Measurements from ENCODE around the gene MIOX.
"Not testable (repeated sequence)": the region's sequence is repeated elsewhere in the genome, so short reads cannot be mapped to it uniquely, and the experiment has no call there.

The MIOX gene

DNA sequence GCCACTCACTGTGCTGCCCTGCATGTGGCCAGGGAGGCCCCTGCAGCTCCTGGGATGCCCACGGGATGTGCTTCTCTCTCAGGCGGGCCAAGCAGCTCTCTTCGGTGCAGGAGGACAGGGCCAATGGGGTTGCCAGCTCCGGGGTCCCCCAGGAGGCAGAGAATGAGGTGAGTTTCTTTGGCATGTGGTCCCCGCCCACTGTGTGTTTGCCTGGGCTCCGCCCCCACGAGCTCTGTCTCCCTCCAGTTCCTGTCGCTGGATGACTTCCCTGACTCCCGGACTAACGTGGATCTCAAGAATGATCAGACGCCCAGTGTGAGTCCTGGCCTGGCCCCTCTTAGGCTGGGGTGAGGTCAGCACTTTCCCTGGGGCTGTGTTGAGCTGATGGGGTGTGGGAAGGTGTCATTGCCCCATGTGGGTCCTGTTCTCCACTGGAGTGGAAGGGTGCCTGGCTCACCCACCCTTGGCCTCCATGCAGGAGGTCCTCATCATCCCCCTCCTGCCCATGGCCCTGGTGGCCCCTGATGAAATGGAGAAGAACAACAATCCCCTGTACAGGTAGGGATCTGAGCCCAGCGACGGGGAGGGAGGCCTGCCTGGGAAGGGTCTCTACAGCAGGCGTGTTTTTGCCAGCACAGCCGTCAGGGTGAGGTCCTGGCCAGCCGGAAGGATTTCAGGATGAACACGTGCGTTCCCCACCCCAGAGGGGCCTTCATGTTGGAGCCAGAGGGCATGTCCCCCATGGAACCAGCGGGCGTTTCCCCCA is 31.0 kb downstream of the MIOX start:
- DNase-seq (ENCODE audit: low spot score) = no peak

DNA sequence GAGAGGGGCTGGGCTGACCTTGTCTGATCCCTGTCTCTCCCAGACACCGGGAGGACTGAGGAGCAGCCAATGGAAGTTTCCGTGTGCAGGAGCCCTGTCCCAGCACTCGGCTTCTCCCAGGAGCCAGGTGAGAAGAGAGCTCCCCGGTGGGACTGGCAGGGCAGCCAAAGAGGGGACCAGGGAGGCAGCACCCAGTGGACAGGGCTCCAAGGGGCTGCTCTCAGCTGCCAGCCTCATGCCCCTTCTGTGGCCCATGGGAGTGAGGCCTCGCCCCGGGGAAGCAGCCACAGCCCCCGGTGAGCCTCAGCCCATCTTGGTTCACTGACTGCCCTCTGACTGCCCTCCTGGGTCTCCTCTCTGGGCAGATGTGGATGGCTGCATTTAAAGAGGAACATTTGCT is 31.9 kb downstream of the MIOX start:
- no peak for DNase-seq (ENCODE audit: low spot score)

DNA sequence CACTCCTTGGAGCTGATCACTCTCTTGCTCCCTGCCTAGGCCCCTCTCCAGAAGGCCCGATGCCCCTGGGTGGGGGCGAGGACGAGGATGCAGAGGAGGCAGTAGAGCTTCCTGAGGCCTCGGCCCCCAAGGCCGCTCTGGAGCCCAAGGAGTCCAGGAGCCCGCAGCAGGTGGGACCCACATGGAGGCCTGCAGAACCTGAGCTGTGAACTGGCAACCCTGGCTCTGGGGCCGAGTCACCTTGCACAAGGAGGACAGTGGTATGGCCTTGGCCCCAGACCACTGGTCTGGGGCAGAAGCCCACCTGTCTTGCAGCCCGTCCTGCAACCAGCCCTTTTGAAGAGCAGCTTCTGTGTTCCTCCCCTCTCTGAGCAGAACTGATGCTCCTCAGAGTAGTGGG is 32.5 kb downstream of the MIOX start:
- DNase-seq (ENCODE audit: low spot score) = no peak

DNA sequence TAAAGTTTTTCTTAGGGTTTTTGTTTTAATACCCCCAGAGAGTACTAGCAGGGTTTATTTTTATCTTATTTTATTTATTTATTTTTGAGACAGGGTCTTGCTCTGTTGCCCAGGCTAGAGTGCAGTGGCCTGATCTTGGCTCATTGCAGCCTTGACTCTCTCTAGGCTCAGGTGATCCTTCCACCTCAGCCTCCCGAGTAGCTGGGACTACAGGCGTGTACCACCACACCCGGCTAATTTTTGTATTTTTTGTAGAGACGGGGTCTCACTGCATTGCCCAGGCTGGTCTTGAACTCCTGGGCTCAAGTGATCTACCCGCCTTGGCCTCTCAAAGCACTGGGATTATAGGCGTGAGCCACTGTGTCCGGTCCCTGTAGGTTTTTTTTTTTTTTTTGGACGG is 33.5 kb downstream of the MIOX start:
- DNase-seq (ENCODE audit: low spot score) = not testable (repeated sequence)

DNA sequence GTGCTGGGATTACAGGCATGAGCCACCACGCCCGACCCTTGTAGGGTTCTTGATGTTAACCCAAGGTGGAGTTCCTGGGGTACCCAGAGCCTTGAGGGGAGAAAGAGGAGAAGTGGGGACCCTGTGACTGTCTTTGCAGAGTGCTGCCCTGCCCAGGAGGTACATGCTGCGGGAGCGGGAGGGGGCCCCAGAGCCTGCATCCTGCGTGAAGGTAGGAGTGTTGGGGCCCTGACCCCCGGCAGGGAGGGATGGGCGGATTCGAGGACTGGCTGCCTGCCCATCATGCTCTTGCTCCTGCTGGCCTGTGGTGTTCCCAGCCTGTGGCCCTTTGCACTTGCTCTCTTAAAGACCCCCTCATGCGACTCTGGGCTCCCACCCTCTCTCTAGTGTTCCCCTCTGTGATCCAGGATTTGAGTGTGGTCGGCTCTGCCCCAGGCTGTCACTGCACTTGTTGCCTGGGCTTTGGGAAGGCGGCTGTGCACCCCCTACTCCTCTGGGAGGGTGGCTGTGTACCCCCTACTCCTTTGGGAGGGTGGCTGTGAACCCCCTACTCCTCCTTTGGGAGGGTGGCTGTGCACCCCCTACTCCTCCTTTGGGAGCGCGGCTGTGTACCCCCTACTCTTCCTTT is 34.3 kb downstream of the MIOX start:
- no peak for DNase-seq (ENCODE audit: low spot score)

DNA sequence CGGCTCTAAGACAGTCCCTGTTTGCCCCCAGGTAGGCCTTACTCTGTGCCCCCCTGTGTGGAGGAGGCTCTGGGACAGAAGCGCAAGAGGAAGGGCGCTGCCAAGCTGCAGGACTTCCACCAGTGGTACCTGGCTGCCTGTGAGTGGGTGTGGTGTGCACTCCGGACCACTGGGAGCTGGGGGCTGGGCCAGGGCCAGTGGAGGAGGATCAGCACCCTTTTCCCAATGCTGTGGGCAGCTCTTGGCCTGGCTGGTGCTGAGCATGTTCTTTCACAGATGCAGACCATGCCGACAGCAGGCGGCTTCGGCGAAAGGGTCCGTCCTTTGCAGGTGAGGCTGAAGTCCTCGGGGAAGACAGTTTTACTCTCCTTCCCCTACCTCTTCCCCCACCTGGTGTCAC is 35.1 kb downstream of the MIOX start:
- no peak for DNase-seq (ENCODE audit: low spot score)

DNA sequence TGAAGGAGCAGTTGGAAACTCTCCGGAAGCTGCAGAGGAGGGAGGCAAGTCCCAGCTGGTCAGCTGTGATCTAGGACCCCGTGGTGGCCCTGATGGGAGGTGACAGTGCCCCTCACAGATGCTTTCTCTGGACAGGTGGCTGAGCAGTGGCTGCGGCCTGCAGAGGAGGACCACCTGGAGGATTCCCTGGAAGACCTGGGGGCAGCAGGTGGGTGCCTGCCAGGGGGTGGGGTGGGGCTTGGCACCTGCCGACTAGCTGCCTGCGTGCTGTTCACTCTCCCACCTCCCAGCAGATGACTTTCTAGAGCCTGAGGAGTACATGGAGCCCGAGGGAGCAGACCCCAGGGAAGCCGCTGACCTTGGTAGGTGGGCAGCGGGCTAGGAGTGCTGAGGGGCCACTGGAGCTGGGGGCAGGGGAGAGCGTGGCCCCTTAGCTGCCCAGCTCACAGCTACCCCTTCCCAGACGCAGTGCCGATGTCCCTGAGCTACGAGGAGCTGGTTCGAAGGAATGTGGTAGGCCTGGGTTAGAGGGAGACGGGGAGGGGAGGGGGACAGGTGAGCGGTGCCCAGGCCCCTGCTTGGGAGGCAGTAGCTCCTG is 35.6 kb downstream of the MIOX start:
- no peak for DNase-seq (ENCODE audit: low spot score)

DNA sequence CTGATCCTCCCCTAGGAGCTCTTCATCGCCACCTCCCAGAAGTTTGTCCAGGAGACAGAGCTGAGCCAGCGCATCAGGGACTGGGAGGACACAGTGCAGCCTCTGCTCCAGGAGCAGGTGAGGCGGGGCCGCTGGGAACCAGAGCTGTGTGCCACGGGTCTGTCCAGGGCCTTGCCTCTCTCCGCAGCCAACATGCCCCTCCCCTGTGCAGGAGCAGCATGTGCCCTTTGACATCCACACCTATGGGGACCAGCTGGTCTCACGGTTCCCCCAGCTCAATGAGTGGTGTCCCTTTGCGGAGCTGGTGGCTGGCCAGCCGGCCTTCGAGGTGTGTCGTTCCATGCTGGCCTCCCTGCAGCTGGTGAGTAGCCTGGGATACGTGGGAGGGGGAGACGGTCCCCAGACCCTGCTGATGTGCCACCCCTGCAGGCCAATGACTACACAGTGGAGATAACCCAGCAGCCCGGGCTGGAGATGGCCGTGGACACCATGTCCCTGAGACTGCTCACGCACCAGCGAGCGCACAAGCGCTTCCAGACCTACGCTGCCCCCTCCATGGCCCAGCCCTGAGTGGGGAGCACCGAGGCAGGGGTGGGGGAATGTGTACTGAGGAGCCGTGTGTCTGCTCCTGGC is 36.3 kb downstream of the MIOX start:
- DNase-seq (ENCODE audit: low spot score) = no peak

DNA sequence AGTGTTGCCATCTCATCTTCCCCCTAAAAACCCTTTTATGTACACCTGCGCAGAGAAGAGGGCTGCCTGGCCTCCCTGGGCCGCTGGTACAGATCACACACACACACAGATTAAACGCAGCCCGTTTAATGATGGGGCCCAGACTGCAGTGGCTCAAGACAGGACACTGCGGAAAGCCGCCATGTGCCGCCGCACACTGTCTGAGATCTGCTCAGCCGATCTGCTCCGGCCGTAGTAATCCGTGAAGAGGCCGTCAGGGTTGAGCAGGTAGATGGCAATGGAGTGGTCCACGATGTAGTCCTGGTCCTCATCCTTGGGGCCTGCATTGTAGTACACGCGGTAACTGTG is 36.8 kb downstream of the MIOX start:
- DNase-seq (ENCODE audit: low spot score) = no peak

DNA sequence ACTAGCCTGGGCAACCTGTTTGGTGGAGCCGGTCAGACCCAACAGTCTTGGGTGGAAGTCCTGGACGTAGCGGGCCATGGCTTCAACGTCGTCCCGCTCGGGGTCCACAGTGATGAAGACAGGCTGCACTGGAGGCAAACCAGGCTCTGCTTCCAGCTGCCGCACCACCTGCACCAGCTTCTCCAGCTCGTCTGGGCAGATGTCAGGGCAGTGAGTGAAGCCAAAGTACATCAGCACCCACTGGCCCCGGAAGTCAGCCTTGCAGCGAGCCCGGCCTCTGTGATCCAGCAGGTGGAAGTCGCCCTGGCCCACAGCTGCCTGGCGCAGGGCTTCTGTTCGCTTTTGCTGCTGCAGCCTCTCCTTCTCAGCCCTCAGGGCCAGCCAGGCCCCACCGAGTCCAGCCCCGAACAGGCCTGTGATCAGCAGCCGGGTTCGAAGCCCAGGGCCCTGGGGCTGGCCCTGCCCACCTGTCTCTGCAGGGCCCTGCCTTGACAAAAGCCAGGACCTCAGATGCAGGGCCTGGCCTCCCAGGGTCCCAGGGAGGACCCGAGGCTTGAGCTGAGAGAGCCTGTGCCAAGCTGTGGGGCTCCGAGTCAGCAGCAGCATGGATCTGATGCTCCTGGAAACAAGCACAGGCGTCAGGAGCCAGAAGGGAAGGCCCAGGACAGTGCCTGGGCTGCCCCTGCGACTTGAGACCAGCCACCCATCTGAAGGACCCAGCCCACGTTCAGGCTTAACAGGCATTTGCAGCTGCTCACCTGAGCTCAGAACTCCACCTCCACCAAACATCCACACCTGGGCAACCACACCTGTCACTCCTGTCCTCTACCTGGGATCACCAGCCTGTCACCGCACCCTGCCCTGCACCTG is 37.4 kb downstream of the MIOX start:
- DNase-seq (ENCODE audit: low spot score) = no peak

DNA sequence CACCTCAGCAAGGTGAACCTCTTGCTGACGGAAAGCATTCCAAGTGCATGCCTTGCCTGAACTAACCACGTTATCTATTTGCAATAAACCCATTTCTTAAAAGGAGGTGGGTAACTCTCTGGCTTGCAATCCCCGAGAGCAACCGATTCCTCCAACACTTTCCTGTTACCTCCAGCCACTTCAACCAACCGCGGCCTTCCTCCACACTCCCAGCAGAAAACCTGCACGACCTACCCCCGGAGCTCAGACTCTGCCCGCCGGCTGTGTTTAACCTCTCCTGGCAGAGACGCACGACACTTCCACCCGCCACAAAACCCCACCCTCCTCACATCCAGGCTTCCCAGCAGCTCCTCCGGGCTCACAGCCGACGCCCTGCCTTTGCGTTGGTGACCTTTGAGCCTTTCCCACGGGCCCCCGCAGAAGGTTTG is 38.0 kb downstream of the MIOX start:
- DNase-seq (ENCODE audit: low spot score) = no peak

DNA sequence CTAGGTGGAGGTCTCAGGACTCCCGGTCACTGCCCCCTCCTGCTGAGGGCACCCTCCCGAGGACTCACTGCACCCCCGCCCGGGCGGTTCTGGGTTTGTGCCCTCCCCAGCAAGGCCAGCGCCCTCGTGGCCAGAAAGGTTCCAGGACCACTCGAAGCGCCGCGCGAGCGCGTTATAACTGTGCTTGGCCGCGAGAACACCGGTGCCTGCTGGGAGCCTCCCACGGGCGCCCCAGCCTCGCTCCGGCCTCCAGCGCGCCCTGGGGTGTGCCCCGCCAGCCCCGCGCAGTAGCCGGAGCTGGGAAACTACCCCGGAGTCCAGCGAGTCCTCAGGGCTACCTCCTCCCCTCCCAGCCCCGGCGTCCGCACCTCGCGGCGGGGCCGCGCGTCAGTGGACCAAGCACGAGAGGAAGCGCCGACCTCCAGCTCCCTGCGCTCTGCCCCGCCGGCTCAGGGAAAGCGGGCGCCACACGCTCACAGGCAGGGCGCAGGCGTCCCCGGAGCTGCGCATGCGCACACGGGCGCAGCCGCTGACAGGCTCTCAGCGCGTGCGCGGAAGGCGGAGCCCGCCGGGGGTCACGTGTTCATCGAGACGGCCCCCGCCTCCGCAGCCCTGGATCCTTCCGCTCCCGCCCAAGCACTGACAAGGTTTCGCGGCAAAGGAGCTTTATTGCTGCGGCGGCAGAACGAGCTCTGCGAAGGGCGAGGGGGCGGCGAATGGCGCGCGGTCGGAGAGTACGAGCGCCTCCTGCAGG is 38.6 kb downstream of the MIOX start, which contains the start of gene SCO2:
Gene SCO2, minus strand, starts transcription at position 495 of the 754 bp plus-strand sequence. CDS start 1,187 bp downstream, outside the sequence.
- DNase-seq (ENCODE audit: low spot score) = peak; percentile 96

DNA sequence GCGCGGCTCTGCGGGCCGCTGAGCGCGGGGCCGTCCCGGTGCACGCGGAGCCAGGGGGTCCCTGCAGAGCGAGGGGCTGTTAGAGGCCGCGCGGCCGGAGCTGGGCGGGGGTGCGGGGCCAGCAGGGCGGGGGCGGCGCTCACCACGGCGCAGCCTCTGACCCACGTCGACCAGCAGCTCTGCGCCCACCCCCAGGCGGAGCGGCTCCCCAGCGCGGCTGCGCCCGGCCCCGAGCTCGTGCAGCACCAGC is 39.1 kb downstream of the MIOX start:
- peak; percentile 69 for DNase-seq (ENCODE audit: low spot score)

DNA sequence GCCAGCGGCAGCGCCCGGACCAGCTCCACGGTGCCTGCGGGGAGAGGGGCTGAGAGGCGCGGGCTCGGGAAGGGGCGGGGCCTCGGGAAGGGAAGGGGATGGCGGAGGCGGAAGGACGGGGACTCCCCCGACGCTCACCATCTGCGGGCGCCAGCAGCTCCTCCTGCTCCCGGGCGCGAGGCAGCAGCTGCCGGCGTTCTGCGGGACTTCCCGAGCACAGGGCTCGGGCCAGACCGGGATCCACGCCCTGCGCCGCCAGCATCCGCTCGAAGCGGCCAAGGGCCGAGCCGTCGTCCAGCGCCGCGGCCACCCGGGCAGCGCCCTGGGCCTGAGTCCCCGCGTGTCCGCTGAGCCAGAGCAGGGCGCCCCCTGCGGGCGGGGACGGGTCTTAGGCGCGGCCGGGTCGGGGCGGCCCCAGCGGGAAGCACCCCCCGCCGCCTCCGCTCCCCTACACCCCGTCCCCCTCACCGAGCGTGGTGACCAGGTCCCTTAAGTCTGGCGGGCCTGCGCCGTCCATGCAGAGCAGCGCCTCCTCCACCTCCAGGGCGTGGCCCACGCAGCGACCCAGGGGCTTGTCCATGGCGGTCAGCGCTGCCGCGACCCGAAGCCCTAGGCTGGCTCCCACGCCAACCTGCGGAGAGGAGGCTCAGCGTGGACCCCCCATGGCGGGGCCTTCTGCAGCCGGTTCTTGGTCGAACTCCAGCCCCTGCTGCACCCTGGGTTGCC is 39.6 kb downstream of the MIOX start:
- DNase-seq (ENCODE audit: low spot score) = no peak

DNA sequence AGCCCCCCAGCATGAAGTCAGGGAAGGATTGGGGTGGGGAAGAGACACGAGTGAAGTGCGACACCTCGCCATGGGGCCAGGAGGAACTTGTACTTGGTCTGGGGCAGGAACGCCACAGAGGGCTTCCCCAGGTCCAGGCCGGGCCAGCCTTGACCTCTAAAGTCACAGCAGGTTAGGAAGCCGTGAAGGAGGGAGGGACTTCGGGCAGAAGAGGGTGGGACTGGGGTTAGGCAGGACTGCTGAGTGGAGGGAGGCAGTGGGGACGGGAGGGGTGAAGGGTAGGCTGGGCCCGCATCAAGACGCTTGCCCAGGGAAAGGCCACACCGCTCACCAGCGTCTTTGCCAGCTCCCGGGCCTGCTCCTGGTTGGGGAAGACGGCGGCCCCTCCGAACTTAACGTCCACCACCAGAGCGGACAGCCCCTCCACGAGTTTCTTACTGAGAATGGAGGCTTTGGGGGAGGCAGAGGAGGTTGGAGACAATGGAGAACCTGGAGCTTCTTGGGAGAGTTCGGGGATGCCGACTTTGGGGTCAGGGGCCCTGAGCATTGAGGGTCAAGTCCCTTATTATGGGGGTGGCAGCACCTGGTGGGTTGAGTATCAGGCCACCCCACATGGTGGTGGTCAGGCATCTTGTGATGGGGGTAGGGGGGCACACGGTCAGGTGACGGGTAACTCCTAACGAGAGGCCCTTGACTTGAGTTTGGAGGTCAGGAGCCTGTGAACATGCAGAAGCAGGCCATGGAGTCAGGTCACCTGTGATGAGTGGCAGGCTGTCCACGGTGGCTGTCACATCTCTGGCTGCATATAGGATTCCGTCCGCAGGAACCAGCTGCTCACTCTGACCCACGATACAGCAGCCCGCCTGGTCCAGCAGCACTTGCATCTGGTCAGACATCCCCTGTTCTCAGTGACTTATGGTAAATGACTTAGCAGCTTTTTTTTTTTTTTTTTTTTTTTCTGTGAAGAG is 40.5 kb downstream of the MIOX start:
- no peak for DNase-seq (ENCODE audit: low spot score)

DNA sequence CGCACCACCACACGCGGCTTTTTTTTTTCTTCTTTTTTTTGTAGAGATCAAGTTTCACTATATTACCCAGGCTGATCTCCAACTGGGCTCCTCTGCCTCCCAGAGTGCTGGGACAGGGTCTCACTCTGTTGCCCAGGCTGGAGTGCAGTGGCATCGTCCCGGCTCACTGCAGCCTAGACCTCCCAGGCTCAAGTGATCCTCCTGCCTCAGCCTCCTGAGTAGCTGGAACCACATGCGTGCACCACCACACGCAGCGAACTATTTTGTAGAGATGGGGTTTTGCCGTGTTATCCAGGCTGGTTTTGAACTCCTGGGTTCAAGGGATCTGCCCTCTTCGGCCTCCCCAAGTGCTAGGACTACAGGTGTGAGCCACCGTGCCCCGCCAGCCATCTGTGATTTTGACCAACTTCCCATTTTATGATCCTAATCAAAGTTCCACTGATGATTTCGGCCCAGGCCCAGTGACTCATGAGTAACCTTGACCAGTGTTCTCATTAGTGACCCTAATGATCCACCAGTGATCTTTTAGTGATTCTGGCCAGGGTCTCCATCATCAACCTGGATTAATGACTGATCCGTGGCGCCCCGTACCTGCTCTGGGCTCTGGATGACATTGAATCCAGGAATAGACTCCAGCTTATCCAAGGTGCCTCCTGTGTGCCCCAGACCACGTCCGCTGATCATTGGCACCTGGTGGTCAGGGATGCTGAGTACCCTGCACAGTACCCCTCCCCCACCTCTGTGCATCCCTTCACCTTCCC is 41.4 kb downstream of the MIOX start:
- DNase-seq (ENCODE audit: low spot score) = no peak

DNA sequence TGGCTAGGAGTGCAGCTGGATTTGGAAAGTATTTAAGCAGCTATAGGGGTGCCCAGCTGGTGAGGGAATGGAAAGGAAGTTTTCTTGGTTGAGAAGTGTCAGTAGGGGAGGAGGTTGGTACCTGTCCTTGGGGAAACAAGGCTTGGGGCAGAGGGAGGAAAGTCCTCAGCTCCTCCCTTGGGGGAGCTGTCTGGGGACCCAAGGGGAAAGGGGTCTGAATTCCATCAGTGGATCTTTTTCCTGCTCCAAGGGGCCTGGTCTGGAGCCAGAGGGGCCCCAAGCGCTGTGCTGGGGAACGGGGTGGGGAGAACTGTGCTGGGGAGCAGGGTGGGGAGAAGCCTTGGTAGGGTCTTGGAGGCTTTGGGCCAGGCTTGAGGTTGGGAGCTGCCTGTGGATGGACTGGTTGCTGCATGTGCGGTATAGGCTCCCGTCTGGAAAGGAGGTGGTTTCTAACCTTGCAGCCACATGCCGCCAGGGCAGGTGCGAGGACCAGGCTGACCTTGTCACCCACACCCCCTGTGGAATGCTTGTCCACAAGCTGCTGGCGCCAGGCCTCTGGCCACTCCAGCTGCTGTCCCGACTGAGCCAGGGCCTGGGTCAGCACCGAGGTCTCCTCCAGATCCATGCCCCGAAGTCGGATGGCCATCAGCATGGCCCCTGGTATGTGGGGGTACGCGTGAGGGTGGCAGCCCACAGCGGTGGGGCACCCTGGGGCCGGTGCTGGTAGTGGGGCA is 42.2 kb downstream of the MIOX start:
- no peak for DNase-seq (ENCODE audit: low spot score)

DNA sequence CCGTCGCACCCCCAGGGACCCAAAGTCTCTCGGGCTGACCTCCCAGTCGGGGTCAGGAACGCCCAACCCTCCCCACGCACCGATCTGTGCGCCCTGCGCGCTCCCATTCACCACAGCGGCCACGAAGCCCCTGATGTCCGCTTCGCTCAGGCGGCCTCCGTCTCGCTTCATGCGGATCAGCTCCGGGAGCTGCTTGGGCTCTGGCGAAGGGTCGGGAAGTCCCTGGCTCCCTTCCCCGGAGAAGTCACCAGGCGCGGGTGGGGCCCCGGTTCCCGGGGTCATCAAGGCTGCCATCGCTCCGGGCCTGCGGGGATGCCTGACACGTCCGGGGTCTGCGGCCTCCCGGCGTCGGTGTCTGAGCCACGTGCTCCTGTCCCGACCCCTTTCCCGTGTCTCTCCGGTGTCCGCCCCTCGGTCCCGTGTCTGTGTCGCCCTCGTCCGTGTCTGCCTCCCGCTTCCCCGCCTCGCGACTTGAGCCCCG is 42.8 kb downstream of the MIOX start:
- DNase-seq (ENCODE audit: low spot score) = no peak
